Endothelial cell of umbilical vein (primary cell): ENCODE data around the gene RASAL2. TPM values are rescaled to one million over a fixed set of nuclear protein-coding genes. Genes with fewer than 3 reads are reported as not detected.

Experiments used
- BruUV-seq: library from RNA; stranded (reverse); fragments of 400-500 nt; replicated peaks from 2 replicates; lab custom pipeline; 2021; lab: Mats Ljungman, UMichigan
- CTCF ChIA-PET: fragments of 300-600, 350-600 bp; sonication (Branson Sonifier 250); formaldehyde crosslinking; loops from one replicate; lab custom pipeline; 2021; ENCODE audit warnings: antibody characterized with exemption, inconsistent platforms; lab: Charles Lee
- POLR2A ChIA-PET: fragments of 300-600, 350-600 bp; sonication (Branson Sonifier 250); formaldehyde crosslinking; loops from one replicate; lab custom pipeline; 2021; ENCODE audit warnings: antibody characterized with exemption, inconsistent platforms; lab: Charles Lee
- DNase-seq: peaks from one replicate; pipeline ENCODE4 v3.0.0-alpha.2; 2011; ENCODE audit warnings: low read depth, low spot score
- FAIRE-seq: peaks from 2 replicates; lab custom pipeline; 2011; peaks lifted over from hg19 to GRCh38; lab: Jason Lieb, UNC
- H2AFZ ChIP-seq: 2 replicates; pipeline ENCODE4 v1.6.0; 2012; ENCODE audit warnings: low read depth, low read length, control low read depth, inconsistent platforms
- H3K27ac ChIP-seq: 2 replicates; pipeline ENCODE4 v1.5.1; 2011; ENCODE audit warnings: low read depth, mild to moderate bottlenecking, control low read depth, low read length, moderate library complexity; ENCODE audit not compliant: insufficient read depth
- H3K27me3 ChIP-seq, 2 experiments: 2 replicates each; pipeline versions ENCODE4 v1.6.0 to v1.6.1; 2011; ENCODE audit warnings: low read length in 2 of 2, mixed read lengths in 1 of 2; ENCODE audit not compliant: control insufficient read depth in 2 of 2, insufficient read depth in 2 of 2
- H3K36me3 ChIP-seq, 2 experiments: 2 replicates in 1 of 2; 3 replicates in 1 of 2; pipeline ENCODE4 v1.5.1; 2011; ENCODE audit warnings: low read length in 2 of 2, mild to moderate bottlenecking in 1 of 2, moderate library complexity in 1 of 2; ENCODE audit not compliant: control insufficient read depth in 2 of 2, insufficient read depth in 2 of 2; ENCODE audit errors: extremely low read depth in 1 of 2
- H3K4me1 ChIP-seq: 3 replicates; pipeline ENCODE4 v1.5.1; 2011; ENCODE audit warnings: mild to moderate bottlenecking, low read length; ENCODE audit not compliant: control insufficient read depth, insufficient read depth; ENCODE audit errors: extremely low read depth
- H3K4me2 ChIP-seq: 2 replicates; pipeline ENCODE4 v1.6.1; 2011; ENCODE audit warnings: low read length, control low read depth, mixed read lengths; ENCODE audit not compliant: insufficient read depth
- H3K4me3 ChIP-seq, 3 experiments: fragments of 200-600 bp in 1 of 3; sonication (generic), shearing (Covaris generic) in 1 of 3; replicated peaks in 1 of 3; 2 replicates each; pipeline ENCODE4 v1.5.1; 2011 to 2016; ENCODE audit warnings: control low read depth in 3 of 3, low read length in 3 of 3, mild to moderate bottlenecking in 2 of 3, inconsistent platforms in 1 of 3, low read depth in 1 of 3, moderate library complexity in 1 of 3; ENCODE audit not compliant: insufficient read depth in 1 of 3
- H3K79me2 ChIP-seq: 2 replicates; pipeline ENCODE4 v1.6.0; 2012; ENCODE audit warnings: low read length, inconsistent platforms; ENCODE audit not compliant: control insufficient read depth, insufficient read depth
- H3K9ac ChIP-seq: replicated peaks from 2 replicates; pipeline ENCODE3; 2011; ENCODE audit warnings: low read length, control low read depth; ENCODE audit not compliant: insufficient read depth; ENCODE audit errors: extremely low read depth
- H3K9me1 ChIP-seq: replicated peaks from 3 replicates; pipeline ENCODE4 v1.6.0; 2011; ENCODE audit warnings: mild to moderate bottlenecking, low read length; ENCODE audit not compliant: control insufficient read depth, insufficient read depth; ENCODE audit errors: extremely low read depth
- H3K9me3 ChIP-seq: replicated peaks from 2 replicates; pipeline ENCODE4 v1.5.1; 2012; ENCODE audit warnings: low read length, inconsistent platforms; ENCODE audit not compliant: control insufficient read depth, insufficient read depth
- H4K20me1 ChIP-seq: replicated peaks from 2 replicates; pipeline ENCODE3; 2011; ENCODE audit warnings: mild to moderate bottlenecking, low read length; ENCODE audit not compliant: control insufficient read depth, insufficient read depth; ENCODE audit errors: extremely low read depth
- EZH2 ChIP-seq: IDR thresholded peaks from 2 replicates; pipeline ENCODE4 v1.6.1; 2012; ENCODE audit warnings: borderline replicate concordance, low read depth, mild to moderate bottlenecking, moderate library complexity, low read length, inconsistent platforms; ENCODE audit not compliant: severe bottlenecking
- FOS ChIP-seq: IDR thresholded peaks from 2 replicates; pipeline ENCODE4 v1.6.1; 2011; ENCODE audit warnings: mild to moderate bottlenecking, low read length, moderate library complexity, borderline replicate concordance; ENCODE audit not compliant: insufficient read depth
- GATA2 ChIP-seq: IDR thresholded peaks from 2 replicates; pipeline ENCODE4 v1.7.0; 2011; ENCODE audit warnings: low read depth, mild to moderate bottlenecking, moderate library complexity, mixed read lengths, low read length; ENCODE audit not compliant: insufficient read length, insufficient read depth
- JUN ChIP-seq: IDR thresholded peaks from 2 replicates; pipeline ENCODE4 v1.6.1; 2011; ENCODE audit warnings: borderline replicate concordance, low read depth; ENCODE audit not compliant: insufficient read length, insufficient read depth
- MYC ChIP-seq: IDR thresholded peaks from one replicate; pipeline ENCODE4 v1.6.1; 2011; ENCODE audit warnings: mild to moderate bottlenecking, low read depth, low read length
- POLR2A ChIP-seq: IDR thresholded peaks from 2 replicates; pipeline ENCODE4 v1.6.1; 2012; ENCODE audit warnings: low read depth, mild to moderate bottlenecking, control low read depth, low read length
- POLR2AphosphoS5 ChIP-seq: IDR thresholded peaks from 2 replicates; pipeline ENCODE4 v1.6.1; 2012; ENCODE audit warnings: low read depth, mild to moderate bottlenecking, control low read depth, low read length, moderate library complexity; ENCODE audit not compliant: insufficient read depth
- dilution Hi-C: fragments of 300-500 bp; cut with MboI; formaldehyde crosslinking; loops from one replicate; pipeline ENCODE4 v1.15.0; 2019; ENCODE audit warnings: low sequenced_read_pairs; ENCODE audit not compliant: extremely low pct_ligation_motif_present
- intact Hi-C: fragments of 100-400 bp; cut with micrococcal nuclease; formaldehyde crosslinking; loops from one replicate; pipeline ENCODE4 v1.10.0; 2022
- polyA plus RNA-seq, 4 experiments: library from polyadenylated mRNA; depleted of rRNA in 3 of 4; stranded (reverse) in 3 of 4; unstranded in 1 of 4; fragments of >200 nt; gene quantifications; 2 replicates each; pipeline versions ENCODE4 v1.2.1 to v1.2.3, GENCODE V29; 2011 to 2012; ENCODE audit warnings: missing spikeins in 1 of 4
- total RNA-seq: library from RNA; stranded (reverse); gene quantifications from 2 replicates; pipeline ENCODE4 v1.2.3, GENCODE V29; 2021
- TF ChIP-seq, protein P1 (sequence below), 2 donors: IDR thresholded peaks; 1 replicate in 1 of 2; 2 replicates in 1 of 2; pipeline ENCODE4 v1.5.1; 2011; ENCODE audit warnings: low read length in 2 of 2, mild to moderate bottlenecking in 2 of 2, moderate library complexity in 2 of 2, control low read depth in 1 of 2, inconsistent platforms in 1 of 2, low read depth in 1 of 2; ENCODE audit not compliant: insufficient read depth in 1 of 2; ENCODE audit errors: extremely low read depth in 1 of 2
- TF ChIP-seq, protein P2 (sequence below): IDR thresholded peaks from 2 replicates; pipeline ENCODE4 v1.6.1; 2011; ENCODE audit not compliant: insufficient read depth, insufficient read length

Gene RASAL2
- total and polyA plus RNA-seq, 2 donors (not counting 3 experiments of a cell fraction or from before 2014, with no cell fraction given), result 12.5 to 15.5 TPM

DNA sequence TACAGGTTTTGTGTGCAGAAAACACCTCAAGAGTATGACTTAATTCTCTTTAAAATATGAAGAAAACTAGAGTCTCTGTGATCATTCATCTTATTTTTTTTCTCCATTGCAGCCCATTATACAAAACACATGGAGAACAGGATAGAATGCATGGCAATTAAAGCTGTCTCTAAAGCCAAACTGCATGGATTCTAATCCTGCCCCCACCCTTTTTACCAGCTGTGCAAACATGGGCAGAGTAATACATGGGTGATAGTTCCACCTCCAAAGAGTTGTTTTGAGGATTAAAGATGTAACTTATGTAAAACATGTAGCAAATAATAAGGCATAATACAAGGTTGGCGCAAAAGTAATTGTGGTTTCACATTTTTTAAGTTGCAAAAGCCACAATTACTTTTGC lies 288.5 kb downstream of the RASAL2 start:
- no peak overlapping the region for H3K4me3 ChIP-seq
- ChIA-PET CTCF (interaction anchor here (0.6 to 1.0 kb wide), 3 partner anchors 11 to 97 kb away, joined by 3 to 4 read pairs (median 3); no protein-coding TSS in a partner anchor), POLR2A (no interaction called here)
- BruUV-seq, result no TSS peak
- intact Hi-C loops (no loop called here), dilution Hi-C loops (no loop called here)
- H3K27ac ChIP-seq, result no peak overlapping the region
- H3K9ac ChIP-seq, result no peak overlapping the region
- H2AFZ ChIP-seq, result no peak overlapping the region
- H3K36me3 ChIP-seq, result no peaks in the 10 kb centered on the region
- no peak for TF ChIP-seq FOS
- no peak for TF ChIP-seq JUN
- TF ChIP-seq, protein P1, sequence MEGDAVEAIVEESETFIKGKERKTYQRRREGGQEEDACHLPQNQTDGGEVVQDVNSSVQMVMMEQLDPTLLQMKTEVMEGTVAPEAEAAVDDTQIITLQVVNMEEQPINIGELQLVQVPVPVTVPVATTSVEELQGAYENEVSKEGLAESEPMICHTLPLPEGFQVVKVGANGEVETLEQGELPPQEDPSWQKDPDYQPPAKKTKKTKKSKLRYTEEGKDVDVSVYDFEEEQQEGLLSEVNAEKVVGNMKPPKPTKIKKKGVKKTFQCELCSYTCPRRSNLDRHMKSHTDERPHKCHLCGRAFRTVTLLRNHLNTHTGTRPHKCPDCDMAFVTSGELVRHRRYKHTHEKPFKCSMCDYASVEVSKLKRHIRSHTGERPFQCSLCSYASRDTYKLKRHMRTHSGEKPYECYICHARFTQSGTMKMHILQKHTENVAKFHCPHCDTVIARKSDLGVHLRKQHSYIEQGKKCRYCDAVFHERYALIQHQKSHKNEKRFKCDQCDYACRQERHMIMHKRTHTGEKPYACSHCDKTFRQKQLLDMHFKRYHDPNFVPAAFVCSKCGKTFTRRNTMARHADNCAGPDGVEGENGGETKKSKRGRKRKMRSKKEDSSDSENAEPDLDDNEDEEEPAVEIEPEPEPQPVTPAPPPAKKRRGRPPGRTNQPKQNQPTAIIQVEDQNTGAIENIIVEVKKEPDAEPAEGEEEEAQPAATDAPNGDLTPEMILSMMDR (IDR thresholded peaks at IDR 0.05; ENCODE audit: extremely low read depth in 1 of 2, insufficient read depth in 1 of 2, low read depth in 1 of 2, low read length in 2 of 2), result no peak
- no peak for TF ChIP-seq GATA2
- TF ChIP-seq POLR2A, result no peak
- TF ChIP-seq, protein P2, sequence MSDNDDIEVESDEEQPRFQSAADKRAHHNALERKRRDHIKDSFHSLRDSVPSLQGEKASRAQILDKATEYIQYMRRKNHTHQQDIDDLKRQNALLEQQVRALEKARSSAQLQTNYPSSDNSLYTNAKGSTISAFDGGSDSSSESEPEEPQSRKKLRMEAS, result no peak
- TF ChIP-seq POLR2AphosphoS5, result no peak
- TF ChIP-seq MYC, result no peak
- no peak for TF ChIP-seq EZH2
- no peaks in the 10 kb centered on the region for H4K20me1 ChIP-seq
- H3K9me1 ChIP-seq, result no peaks in the 10 kb centered on the region
- DNase-seq, result no peak
- FAIRE-seq, result no peak
- H3K27me3 ChIP-seq, result no peaks in the 10 kb centered on the region
- no peaks in the 10 kb centered on the region for H3K9me3 ChIP-seq
- H3K4me1 ChIP-seq, result peaks cover 2% of the 10 kb centered on the region
- H3K4me2 ChIP-seq, result no peak overlapping the region
- no peaks in the 10 kb centered on the region for H3K79me2 ChIP-seq
